Stimulated activated CD8-positive, alpha-beta memory T cell treated with anti-CD3 and anti-CD28 coated beads, Interleukin-2, amount 100 ng/mL, for 48 hours (primary cell): ENCODE results near the gene DNAJC17.

ENCODE experiments used
- DNase-seq, 2 donors: peaks; one replicate each; pipeline ENCODE4 v3.0.0-alpha.2; 2020; ENCODE audit warnings: low read depth in 2 of 2

The DNAJC17 gene

GRCh38 chr15:40807028-40807887, at the start of gene DNAJC17, which contains the start of gene ZFYVE19:
Gene DNAJC17, minus strand, starts transcription at chr15:40807473. Its CDS starts 27 bp downstream, at chr15:40807446.
Gene ZFYVE19, plus strand, starts transcription at chr15:40807089. Its CDS starts 501 bp downstream, at chr15:40807590.
- DNase-seq: peak; percentile 89 to 92

GRCh38 chr15:40856746-40857145, 49.5 kb upstream of the DNAJC17 start:
- no peak for DNase-seq

GRCh38 chr15:40855706-40856234, 48.5 kb upstream of the DNAJC17 start:
- DNase-seq: no peak

GRCh38 chr15:40854161-40854560, 46.9 kb upstream of the DNAJC17 start:
- DNase-seq: no peak

- DNase-seq: no peak
Observed at GRCh38 chr15:40853241-40853890, 46.1 kb upstream of the DNAJC17 start.

- DNase-seq: no peak
Observed at GRCh38 chr15:40852529-40852928, 45.3 kb upstream of the DNAJC17 start.

- DNase-seq: no peak
Observed at GRCh38 chr15:40850576-40851112, 43.4 kb upstream of the DNAJC17 start.

GRCh38 chr15:40847223-40847961, 40.1 kb upstream of the DNAJC17 start:
- DNase-seq: no peak

- DNase-seq: no peak
Observed at GRCh38 chr15:40846841-40847222, 39.6 kb upstream of the DNAJC17 start.

GRCh38 chr15:40845511-40846284, 38.4 kb upstream of the DNAJC17 start:
- no peak for DNase-seq

- no peak for DNase-seq
Observed at GRCh38 chr15:40845036-40845435, 37.8 kb upstream of the DNAJC17 start.

GRCh38 chr15:40844696-40845030, 37.4 kb upstream of the DNAJC17 start:
- peak; percentile 14 to 21 for DNase-seq

- peak; percentile 67 to 77 for DNase-seq
Observed at GRCh38 chr15:40843885-40844695, 36.8 kb upstream of the DNAJC17 start, which contains the start of gene SPINT1. Gene SPINT1, plus strand, starts transcription at chr15:40844048. Its CDS starts 507 bp downstream, at chr15:40844555.

GRCh38 chr15:40843261-40843884, 36.1 kb upstream of the DNAJC17 start:
- DNase-seq: no peak

GRCh38 chr15:40841741-40842140, 34.5 kb upstream of the DNAJC17 start:
- no peak for DNase-seq

- no peak for DNase-seq
Observed at GRCh38 chr15:40838756-40839155, 31.5 kb upstream of the DNAJC17 start.

- DNase-seq: no peak
Observed at GRCh38 chr15:40836020-40836419, 28.7 kb upstream of the DNAJC17 start.

GRCh38 chr15:40832903-40833302, 25.6 kb upstream of the DNAJC17 start:
- DNase-seq: no peak

GRCh38 chr15:40831861-40832260, 24.6 kb upstream of the DNAJC17 start:
- no peak for DNase-seq

- DNase-seq: no peak
Observed at GRCh38 chr15:40830884-40831283, 23.6 kb upstream of the DNAJC17 start.
